ENCODE measurements around the gene GRM4.
"Not testable (repeated sequence)": the region's sequence is repeated elsewhere in the genome, so short reads cannot be mapped to it uniquely, and the experiment has no call there.

- TF ChIP-seq, protein P1, sequence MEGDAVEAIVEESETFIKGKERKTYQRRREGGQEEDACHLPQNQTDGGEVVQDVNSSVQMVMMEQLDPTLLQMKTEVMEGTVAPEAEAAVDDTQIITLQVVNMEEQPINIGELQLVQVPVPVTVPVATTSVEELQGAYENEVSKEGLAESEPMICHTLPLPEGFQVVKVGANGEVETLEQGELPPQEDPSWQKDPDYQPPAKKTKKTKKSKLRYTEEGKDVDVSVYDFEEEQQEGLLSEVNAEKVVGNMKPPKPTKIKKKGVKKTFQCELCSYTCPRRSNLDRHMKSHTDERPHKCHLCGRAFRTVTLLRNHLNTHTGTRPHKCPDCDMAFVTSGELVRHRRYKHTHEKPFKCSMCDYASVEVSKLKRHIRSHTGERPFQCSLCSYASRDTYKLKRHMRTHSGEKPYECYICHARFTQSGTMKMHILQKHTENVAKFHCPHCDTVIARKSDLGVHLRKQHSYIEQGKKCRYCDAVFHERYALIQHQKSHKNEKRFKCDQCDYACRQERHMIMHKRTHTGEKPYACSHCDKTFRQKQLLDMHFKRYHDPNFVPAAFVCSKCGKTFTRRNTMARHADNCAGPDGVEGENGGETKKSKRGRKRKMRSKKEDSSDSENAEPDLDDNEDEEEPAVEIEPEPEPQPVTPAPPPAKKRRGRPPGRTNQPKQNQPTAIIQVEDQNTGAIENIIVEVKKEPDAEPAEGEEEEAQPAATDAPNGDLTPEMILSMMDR (IDR thresholded peaks at IDR 0.05): not testable (repeated sequence)
- TF ChIP-seq POLR2A (IDR thresholded peaks at IDR 0.05): not testable (repeated sequence)
Observed at GRCh38 chr6:34041998-34042397, 103.9 kb downstream of the GRM4 start.

Measured in heart left ventricle (tissue), 13 donors.